AG08396 (cell line): ENCODE results near the gene PRSS58.

Experiments
- DNase-seq: peaks from one replicate; pipeline ENCODE4 v3.0.0; 2012; ENCODE audit warnings: low spot score, mixed read lengths

Gene PRSS58

DNA sequence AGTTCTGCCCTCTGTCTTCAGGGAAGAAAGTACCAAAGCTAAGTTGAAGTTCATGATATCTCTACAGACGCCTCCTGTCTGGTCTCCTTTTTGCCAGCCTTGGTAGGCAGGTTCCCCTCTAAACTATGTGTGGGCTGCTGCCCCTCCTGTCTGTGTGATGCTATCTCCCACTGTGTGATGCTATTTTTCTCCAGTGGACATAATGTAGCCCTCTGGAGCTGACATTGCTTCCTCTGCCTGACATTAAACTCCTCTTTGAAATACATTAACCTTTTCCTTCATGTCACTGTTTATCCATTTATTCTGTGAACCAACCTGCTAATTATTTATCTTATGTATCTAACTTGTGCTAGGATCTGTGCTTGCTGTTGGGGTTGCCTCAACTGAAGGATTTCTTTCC is at the start of gene PRSS58:
Gene PRSS58 (minus strand): TSS at position 101 of the 400 bp plus-strand sequence. CDS start 351 bp downstream, outside the sequence.
- no peak for DNase-seq

GRCh38 chr7:142307246-142307900 is 49.5 kb upstream of the PRSS58 start:
- no peak for DNase-seq

DNA sequence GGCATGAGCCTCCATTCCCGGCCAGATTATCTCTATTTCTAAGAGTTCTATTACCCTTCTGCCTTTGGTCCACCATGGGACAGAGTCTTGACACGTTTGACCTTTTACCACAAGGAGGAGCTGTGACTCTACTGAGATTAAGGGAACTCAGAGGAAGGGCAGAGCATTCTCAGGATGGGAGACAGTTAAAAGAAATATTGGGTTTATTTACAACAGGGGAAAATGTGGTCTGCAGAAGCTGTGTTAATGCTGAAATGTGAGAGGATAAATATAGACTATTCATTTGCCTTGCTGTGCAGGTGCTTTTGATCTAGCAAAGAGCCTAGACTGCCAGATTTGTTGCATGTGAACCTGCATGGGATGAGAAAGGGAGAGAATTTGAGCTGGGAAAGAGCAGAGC is 45.8 kb upstream of the PRSS58 start:
- no peak for DNase-seq

DNA sequence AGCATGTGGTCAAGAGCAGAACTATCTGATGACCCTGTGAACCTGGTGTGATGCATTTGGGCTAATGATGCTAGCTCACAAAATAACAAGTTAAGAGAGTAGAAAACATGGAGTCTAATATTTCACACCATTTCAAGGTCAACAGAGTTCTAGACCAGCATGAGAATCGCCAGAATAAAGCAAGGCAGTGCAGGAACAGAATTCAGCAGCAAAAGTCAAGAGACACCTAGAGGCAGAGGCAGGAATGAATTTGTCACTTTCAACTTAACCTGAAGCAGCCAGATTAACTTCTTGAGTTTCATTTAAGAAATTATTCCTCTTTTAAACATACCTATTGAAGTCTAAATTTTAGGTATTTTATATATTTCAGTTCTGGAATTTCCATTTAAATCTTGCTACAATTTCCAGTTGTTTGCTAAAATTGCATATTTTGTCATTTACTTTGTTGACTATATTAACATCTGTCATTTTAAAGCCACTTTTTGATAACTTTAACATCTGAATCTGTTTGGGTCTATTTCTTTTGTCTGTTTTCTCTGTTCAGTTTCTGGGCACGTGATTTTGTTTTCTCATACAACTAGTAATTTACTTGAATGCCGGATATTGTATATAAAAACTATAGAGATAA is 44.2 kb upstream of the PRSS58 start:
- DNase-seq = no peak

GRCh38 chr7:142301299-142301698 is 43.4 kb upstream of the PRSS58 start:
- no peak for DNase-seq

DNA sequence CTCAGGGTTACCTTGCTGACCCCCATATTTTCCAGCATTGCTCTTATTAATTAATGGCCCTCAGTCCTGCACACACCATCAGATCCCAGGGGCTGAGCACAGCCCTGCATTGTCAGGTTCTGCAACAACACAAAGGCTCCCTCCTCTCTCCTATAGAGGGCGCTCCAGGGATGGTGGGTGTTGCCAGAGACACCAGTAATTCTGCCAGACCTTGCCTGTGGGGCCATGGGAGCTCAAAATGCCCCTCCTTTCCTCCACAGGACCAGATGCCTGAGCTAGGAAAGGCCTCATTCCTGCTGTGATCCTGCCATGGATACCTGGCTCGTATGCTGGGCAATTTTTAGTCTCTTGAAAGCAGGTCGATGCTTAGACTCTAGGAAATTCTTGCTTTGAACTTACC is 42.8 kb upstream of the PRSS58 start:
- no peak for DNase-seq

- DNase-seq = no peak
Measured at GRCh38 chr7:142299237-142299781, 41.5 kb upstream of the PRSS58 start.

DNA sequence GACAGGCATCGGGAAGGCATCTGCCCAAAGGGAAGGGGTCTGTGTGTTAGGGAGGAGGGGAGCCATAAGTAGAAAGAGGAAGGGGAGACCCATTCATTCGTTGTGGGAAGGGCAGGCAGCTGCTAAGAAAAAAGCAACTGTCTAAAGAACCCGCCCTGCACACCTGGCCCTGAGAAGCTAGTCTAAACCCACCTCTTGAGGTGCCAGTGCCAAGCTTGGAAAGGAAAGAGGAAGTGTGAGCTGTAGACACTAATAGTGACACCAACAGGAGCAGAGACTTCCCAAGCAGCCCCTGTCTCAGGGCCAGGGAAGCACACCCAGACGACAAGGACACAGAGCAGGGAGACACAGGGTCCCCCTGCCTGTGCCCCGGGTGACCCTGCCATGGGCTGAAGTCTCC is 40.8 kb upstream of the PRSS58 start:
- DNase-seq = no peak

- DNase-seq = no peak
Measured at GRCh38 chr7:142298009-142298408, 40.2 kb upstream of the PRSS58 start.

- no peak for DNase-seq
Measured at GRCh38 chr7:142280263-142280662, 22.4 kb upstream of the PRSS58 start.

DNA sequence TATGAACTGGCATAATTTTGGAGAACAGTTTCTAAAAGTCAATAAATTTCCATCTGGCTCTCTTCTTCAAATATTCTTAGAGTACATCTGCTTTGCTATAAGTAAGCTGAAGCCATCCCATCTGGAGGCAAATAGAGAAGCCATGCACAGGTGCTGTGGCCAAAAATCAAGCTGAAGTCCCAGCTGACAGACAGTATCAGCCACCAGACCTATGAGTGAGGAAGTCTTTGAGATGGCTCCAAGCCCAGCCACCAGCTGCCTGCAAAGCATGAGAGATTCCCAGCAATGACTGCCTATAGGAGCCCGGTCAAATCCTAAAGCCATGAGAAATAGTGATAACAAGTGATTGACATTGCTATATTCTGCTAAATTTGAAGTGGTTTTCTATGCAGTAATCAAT is 21.7 kb upstream of the PRSS58 start:
- DNase-seq = no peak

DNA sequence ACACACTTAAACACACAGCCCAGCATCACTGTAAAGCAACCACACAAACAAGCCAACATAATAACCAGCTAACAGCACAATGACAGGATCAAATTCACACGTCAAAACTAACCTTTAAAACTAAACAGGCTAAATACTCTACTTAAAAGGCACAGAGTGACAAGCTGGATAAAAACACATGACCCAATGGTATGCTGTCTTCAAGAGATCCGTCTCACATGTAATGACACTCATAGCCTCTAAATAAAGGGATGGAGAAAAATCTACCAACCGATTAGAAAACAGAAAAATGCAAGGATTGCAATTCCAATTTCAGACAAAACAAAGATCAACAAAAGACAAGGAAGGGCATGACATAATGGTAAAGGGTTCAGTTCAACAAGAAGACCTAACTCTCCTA is 17.2 kb upstream of the PRSS58 start:
- no peak for DNase-seq

DNA sequence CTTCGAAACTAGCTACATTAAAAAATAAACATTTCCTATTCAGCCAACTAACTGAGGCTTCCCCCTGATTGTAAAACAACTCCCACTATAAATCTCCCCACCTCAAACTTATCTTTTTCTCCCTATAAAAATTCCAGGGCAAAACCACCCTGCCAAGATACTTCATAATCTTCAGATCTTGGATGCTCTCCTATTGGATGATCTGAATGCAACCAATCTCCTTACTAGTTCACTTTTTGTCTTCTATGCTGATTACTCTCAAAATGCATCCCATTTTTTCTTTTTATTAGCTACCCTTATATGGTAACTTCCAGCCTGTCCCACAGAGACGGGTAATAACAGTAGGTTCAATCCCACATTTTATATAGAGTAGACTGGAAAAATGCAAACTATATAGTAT is 15.0 kb upstream of the PRSS58 start:
- DNase-seq = no peak

DNA sequence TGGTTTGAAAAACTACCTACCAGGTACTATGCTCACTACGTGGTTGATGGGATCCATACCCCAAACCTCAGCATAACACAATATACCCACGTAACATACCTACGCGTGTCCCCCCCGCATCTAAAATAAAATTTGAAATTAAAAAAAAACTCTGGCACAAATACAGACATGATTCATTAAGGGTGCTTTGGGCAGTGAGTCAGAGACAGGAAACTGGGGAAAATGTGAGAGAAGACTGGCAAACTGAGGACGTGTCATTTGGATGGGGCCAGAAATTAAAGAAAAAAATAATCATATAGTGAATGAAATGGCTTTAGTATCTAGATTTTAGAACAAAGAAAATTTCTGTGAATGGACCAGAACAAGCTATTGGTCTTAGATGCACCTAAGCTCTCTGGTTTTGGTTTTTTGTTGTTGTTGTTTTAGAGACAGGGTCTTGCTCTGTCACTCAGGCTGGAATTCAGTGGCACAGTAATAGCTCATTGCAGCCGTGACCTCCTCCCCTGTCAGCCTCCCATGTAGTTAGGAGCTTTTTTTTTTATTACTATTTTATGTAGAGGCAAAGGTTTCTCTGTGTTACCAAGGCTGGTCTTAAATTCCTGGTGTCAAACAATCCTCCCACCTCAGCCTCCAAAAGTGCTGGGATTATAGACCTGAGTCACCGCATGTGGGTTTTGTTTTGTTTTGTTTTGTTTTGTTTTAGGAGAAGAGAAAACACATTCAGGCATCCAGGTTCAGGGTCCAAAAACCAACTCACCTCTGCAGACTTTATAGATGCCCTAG is 5.9 kb upstream of the PRSS58 start:
- no peak for DNase-seq

DNA sequence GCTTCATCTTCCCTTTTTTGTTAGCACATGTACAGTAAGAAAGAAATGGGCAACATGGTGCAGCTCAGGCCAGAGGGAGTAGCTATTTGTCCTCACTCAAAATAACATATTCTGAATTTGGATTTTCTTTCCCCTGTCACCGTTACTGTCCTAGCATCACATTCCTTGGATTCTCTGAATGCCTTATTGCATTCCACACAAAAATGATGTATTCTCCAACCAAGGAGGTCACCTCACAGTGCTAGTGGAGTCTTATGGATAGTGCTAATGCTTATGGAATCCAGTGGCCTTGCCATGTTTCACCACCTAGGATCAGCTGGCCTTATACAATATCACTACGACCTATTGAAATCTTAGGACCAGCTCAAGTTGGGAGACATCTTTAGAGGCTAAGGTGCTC is 7.2 kb downstream of the PRSS58 start:
- DNase-seq = no peak

DNA sequence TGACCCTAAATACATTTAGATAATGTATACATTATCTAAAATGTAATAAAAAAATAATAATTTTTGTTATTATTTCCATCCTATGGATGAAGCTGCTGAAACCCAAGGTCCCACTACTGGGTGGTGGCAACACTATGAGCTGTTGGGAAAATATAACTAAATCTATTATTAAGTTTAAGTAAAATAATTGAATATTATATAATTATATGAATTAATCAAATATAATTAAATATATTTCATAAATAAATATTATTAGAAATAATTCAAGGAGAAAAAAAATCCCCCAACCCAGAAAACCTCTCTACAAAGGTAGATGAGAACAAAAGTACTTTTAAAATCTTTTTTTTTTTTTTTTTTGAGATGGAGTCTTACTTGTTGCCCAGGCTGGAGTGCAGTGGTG is 7.9 kb downstream of the PRSS58 start:
- DNase-seq = no peak

GRCh38 chr7:142248166-142249160 is 9.4 kb downstream of the PRSS58 start:
- DNase-seq = no peak

GRCh38 chr7:142243823-142244222 is 14.0 kb downstream of the PRSS58 start:
- DNase-seq = no peak

DNA sequence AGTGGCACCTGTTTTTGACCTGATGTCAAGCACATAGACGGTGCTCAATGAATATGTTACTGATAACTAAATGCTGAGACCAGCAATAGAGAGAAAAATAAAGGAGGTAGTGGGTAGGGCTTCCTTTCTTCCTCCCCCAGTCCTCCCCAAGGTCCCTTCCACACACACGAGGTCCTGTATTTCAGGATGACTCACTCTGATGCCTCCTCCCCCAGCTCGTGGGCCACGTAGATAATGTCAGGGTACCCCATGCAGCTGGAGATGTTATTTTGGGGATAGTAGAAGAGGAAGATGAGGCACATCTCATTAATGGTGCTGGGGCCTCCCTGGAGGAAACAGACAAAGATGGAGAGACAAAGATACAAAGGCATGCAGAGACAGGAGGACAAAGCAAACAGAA is 17.3 kb downstream of the PRSS58 start:
- no peak for DNase-seq

DNA sequence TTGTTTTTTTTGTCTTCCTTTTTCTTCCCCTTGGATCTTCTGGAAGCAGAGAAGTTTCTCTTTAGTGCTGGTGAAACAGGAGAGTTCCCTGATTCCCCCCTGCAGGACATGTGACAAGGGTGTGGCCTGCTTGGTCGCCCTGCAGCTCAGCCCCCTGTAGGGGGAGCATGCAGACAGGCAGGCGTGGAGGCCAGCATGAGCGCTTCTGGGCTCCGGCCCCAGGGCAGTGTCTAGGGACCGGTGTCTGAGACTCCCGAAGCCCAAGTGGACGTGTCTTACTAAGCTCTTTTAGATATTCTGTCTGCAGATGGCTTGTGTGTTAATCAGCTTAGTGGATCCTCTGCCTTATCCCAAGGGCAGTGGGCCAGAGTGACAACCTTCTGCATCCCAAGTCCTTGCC is 26.1 kb downstream of the PRSS58 start:
- DNase-seq = no peak

GRCh38 chr7:142228537-142229104 is 29.2 kb downstream of the PRSS58 start:
- no peak for DNase-seq
